Activated CD4-positive, alpha-beta memory T cell treated with anti-CD3 and anti-CD28 coated beads, Interleukin-2, amount 10 ng/mL, durations not matched to agents 7 days and 5 days (primary cell): Measurements from ENCODE around the gene COL20A1. TPM values are rescaled to one million over a fixed set of nuclear protein-coding genes. Genes with fewer than 3 reads are reported as not detected.

ENCODE experiments used
- CTCF ChIA-PET: fragments of 350-600 bp; sonication (Branson Sonifier 250); formaldehyde crosslinking; loops from one replicate; lab custom pipeline; 2021; ENCODE audit warnings: antibody characterized with exemption, inconsistent platforms; lab: Charles Lee
- POLR2A ChIA-PET: fragments of 350-600 bp; sonication (Branson Sonifier 250); formaldehyde crosslinking; loops from one replicate; lab custom pipeline; 2021; ENCODE audit warnings: antibody characterized with exemption; lab: Charles Lee
- DNase-seq: peaks from one replicate; pipeline ENCODE4 v3.0.0-alpha.2; 2020
- H3K27ac Mint-ChIP-seq: one replicate; pipeline ENCODE4 v1.8.0; 2021; ENCODE audit warnings: mild to moderate bottlenecking, mixed read lengths
- H3K27me3 Mint-ChIP-seq: one replicate; pipeline ENCODE4 v1.8.0; 2021; ENCODE audit warnings: mixed read lengths
- H3K36me3 Mint-ChIP-seq: one replicate; pipeline ENCODE4 v1.8.0; 2021; ENCODE audit warnings: low read depth, mixed read lengths
- H3K4me1 Mint-ChIP-seq: one replicate; pipeline ENCODE4 v1.8.0; 2021; ENCODE audit warnings: mixed read lengths
- H3K4me3 Mint-ChIP-seq: one replicate; pipeline ENCODE4 v1.8.0; 2021; ENCODE audit warnings: mild to moderate bottlenecking, mixed read lengths
- H3K9me3 Mint-ChIP-seq: one replicate; pipeline ENCODE4 v1.8.0; 2021; ENCODE audit warnings: mixed read lengths
- total RNA-seq, 2 experiments: library from RNA; stranded (reverse); gene quantifications; one replicate each; pipeline ENCODE4 v1.2.3, GENCODE V29; 2021

COL20A1 gene
- total RNA-seq, 2 experiments from 2014 or later, result not detected

GRCh38 chr20:63254606-63255384 is 38.2 kb upstream of the COL20A1 start:
- no peak for DNase-seq
- Mint-ChIP-seq H3K27me3 (peaks cover 36% of the 10 kb centered on the region), H3K27ac (no peak overlapping the region), H3K4me3 (no peak overlapping the region), H3K9me3 (no peaks in the 10 kb centered on the region), H3K36me3 (no peaks in the 10 kb centered on the region), H3K4me1 (peaks cover 3% of the 10 kb centered on the region)
- ChIA-PET CTCF (no interaction called here), POLR2A (no interaction called here)

DNA sequence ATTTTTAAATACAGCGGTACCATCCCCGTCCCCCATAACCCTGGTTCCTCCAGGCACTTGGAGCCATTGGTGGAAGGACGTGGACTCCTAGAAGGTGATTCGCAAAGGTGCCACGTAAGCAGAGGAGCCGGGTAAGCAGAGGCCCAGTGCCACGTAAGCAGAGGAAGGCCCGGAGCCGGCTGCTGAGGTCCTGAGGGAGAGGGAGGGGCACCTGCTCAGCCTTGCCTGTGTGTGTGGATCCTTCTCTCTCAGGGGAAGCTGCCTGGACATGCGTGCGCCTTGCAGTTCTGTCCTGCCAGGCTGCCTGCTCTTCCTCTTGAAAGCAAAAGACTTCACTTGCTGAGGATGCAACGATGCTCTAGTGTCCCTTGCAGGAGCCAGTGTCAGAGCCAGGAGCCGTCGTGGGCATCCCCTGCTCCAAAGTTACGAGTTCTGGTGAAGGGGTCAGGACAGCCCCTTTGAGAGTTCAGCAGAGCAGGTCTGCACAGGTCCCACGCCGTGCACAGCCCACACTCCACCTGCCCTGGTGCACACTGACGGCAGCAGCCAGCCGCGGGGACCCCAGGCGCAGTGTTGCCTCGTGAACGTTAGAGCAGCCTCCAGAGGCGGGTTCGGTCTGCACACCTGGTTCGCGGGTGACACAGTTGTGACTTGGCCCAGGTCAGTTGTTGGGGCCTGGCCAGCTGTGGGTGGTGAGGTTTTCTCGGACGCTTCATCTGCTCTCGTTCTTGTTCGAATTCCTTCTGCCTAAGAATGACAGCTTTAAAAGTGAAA is 36.9 kb upstream of the COL20A1 start:
- Mint-ChIP-seq H3K4me1 (peaks cover 3% of the 10 kb centered on the region), H3K4me3 (no peak overlapping the region), H3K27me3 (peaks cover 36% of the 10 kb centered on the region), H3K9me3 (no peaks in the 10 kb centered on the region), H3K27ac (no peak overlapping the region), H3K36me3 (no peaks in the 10 kb centered on the region)
- no peak for DNase-seq
- ChIA-PET POLR2A (no interaction called here), CTCF (interaction anchor here (1.5 kb wide), 1 partner anchor 32 kb away, joined by 5 read pairs; no protein-coding TSS in a partner anchor)

DNA sequence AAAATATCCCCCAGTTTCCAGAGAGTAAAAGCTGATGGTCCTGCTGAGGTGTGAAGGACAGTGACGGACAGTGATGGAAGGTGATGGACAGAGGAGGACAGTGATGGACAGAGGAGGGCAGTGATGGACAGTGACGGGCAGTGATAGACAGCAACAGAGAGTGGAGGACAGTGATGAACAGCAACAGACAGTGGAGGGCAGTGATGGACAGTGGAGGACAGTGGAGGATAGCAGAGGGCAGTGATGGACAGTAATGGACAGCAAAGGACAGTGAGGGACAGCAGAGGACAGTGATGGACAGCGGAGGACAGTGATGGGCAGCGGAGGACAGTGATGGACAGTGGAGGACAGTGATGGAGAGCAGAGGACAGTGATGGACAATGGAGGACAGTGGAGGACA is 36.0 kb upstream of the COL20A1 start:
- POLR2A ChIA-PET, result no interaction called here
- H3K4me3 Mint-ChIP-seq, result no peak overlapping the region

GRCh38 chr20:63257629-63258028 is 35.4 kb upstream of the COL20A1 start:
- Mint-ChIP-seq H3K27ac (no peak overlapping the region), H3K27me3 (peaks cover 31% of the 10 kb centered on the region), H3K9me3 (no peaks in the 10 kb centered on the region), H3K36me3 (no peaks in the 10 kb centered on the region), H3K4me3 (no peak overlapping the region), H3K4me1 (peaks cover 6% of the 10 kb centered on the region)
- ChIA-PET CTCF (no interaction called here), POLR2A (no interaction called here)
- DNase-seq, result no peak

More for the DNA sequence above, 36.0 kb upstream of the COL20A1 start:
- H3K4me1 Mint-ChIP-seq, result peaks cover 4% of the 10 kb centered on the region
- no peaks in the 10 kb centered on the region for H3K9me3 Mint-ChIP-seq
- H3K27ac Mint-ChIP-seq, result no peak overlapping the region
- H3K27me3 Mint-ChIP-seq, result peaks cover 36% of the 10 kb centered on the region
- H3K36me3 Mint-ChIP-seq, result no peaks in the 10 kb centered on the region
- DNase-seq, result no peak
- CTCF ChIA-PET, result interaction anchor here (1.5 kb wide), 1 partner anchor 33 kb away, joined by 5 read pairs; no protein-coding TSS in a partner anchor

GRCh38 chr20:63258781-63259180 is 34.2 kb upstream of the COL20A1 start:
- POLR2A ChIA-PET, result no interaction called here
- H3K27me3 Mint-ChIP-seq, result peaks cover 25% of the 10 kb centered on the region
- H3K4me3 Mint-ChIP-seq, result no peak overlapping the region
- CTCF ChIA-PET, result no interaction called here
- H3K27ac Mint-ChIP-seq, result no peak overlapping the region
- DNase-seq, result no peak
- peaks cover 3% of the 10 kb centered on the region for H3K4me1 Mint-ChIP-seq
- H3K36me3 Mint-ChIP-seq, result no peaks in the 10 kb centered on the region
- H3K9me3 Mint-ChIP-seq, result no peaks in the 10 kb centered on the region

GRCh38 chr20:63259734-63260460 is 33.1 kb upstream of the COL20A1 start:
- no peaks in the 10 kb centered on the region for H3K36me3 Mint-ChIP-seq
- H3K9me3 Mint-ChIP-seq, result no peaks in the 10 kb centered on the region
- no peak overlapping the region for H3K27ac Mint-ChIP-seq
- peaks cover 3% of the 10 kb centered on the region for H3K4me1 Mint-ChIP-seq
- CTCF ChIA-PET, result no interaction called here
- no peak for DNase-seq
- H3K4me3 Mint-ChIP-seq, result no peak overlapping the region
- peaks cover 25% of the 10 kb centered on the region for H3K27me3 Mint-ChIP-seq
- POLR2A ChIA-PET, result no interaction called here

DNA sequence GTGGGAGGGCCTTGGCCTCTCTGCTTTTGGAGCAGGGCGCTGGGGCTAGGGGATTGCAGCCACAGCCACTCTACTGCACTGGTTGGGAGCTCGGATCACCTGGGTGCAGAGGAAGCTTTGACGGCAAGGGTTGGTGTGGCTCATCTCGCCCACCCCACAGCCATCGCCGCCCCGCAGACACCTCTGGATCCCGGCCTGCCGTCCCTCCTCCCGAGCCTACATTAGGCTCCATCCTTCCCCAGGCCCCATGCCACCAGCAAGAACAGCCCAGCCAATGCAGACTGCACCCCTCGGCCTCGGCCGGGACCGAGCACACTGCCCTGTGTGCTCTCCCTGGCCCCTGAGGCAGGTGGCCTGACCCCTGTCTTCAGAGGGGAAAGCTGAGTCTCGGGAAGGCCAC is 32.5 kb upstream of the COL20A1 start:
- no peaks in the 10 kb centered on the region for H3K36me3 Mint-ChIP-seq
- peaks cover 18% of the 10 kb centered on the region for H3K27me3 Mint-ChIP-seq
- H3K27ac Mint-ChIP-seq, result no peak overlapping the region
- POLR2A ChIA-PET, result no interaction called here
- CTCF ChIA-PET, result interaction anchor here (0.9 kb wide), 1 partner anchor 37 kb away, joined by 3 read pairs; no protein-coding TSS in a partner anchor
- no peaks in the 10 kb centered on the region for H3K9me3 Mint-ChIP-seq
- no peak overlapping the region for H3K4me3 Mint-ChIP-seq
- DNase-seq, result no peak
- H3K4me1 Mint-ChIP-seq, result peaks cover 3% of the 10 kb centered on the region

DNA sequence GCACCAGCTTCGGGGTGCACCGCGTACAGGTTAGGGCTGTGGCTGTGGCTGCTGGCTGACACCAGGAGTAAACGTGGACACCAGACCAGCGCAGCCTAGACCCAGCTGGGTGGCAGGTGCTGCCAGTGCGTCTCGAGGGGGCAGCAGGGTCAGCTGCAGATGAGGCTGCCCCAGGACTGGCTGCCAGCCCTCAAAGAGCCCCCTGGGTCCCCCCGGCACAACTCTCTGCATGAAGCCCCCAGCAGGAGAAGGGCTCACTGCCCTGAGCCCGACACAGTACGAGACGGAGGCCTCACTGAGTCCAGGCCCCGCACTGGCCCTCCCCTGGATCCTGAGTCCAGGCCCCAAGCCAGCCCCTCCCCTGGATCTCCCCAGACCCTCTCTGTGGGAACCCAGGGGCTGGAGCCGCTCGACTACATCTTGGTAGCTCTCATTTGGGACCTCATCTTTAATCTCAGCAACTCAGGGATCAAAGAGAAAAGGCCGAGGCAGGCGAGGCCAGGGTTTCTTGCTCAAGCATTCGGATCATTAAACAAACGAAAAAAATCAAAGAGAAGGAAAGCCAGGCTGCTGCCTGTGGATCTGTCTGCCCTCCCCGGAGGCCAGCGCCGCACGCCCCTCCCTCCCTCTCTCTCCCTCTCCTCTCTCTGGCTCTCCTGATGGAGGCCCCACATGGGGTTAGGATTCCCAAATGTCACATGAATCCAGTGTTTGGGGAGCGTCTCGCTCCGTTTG is 31.8 kb upstream of the COL20A1 start:
- Mint-ChIP-seq H3K4me3 (no peak overlapping the region), H3K27ac (no peak overlapping the region), H3K9me3 (no peaks in the 10 kb centered on the region), H3K27me3 (peaks cover 14% of the 10 kb centered on the region), H3K4me1 (peaks cover 3% of the 10 kb centered on the region), H3K36me3 (no peaks in the 10 kb centered on the region)
- CTCF ChIA-PET, result interaction anchor here (0.9 kb wide), 1 partner anchor 38 kb away, joined by 3 read pairs; no protein-coding TSS in a partner anchor
- POLR2A ChIA-PET, result no interaction called here
- DNase-seq, result no peak

DNA sequence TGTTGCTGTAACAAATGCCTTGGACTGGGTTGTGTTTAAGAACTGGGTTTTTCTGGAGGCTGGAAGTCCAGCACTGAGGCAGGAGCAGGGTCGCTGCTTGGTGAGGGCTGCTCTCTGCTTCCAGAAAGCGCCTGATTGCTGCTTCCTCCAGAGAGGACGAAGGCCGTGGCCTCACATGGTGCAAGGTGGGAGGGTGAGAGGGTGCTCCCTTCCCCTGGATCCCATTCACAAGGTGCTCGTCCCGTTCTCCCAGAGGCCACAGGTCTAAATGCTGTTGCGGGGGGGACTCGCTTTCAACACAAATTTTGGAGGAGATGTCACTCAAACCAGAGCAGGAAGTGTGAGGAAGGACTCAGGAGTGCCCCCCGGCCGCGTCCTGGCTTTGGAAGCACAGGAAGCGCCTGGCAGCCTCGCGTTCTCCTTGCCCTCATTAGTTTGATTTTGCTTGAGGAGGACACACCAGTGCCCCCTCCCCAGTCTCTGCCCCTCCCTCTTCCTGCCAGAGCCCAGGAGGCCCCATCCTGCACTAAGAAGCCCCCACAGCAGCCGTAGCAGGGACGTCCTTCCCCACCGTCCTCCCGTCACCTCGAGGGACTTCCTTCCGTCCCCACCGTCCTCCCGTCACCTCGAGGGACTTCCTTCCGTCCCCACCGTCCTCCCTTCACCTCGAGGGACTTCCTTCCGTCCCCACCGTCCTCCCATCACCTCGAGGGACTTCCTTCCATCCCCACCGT is 31.0 kb upstream of the COL20A1 start:
- H3K4me3 Mint-ChIP-seq, result no peak overlapping the region
- POLR2A ChIA-PET, result no interaction called here
- no peaks in the 10 kb centered on the region for H3K9me3 Mint-ChIP-seq
- no peak overlapping the region for H3K27ac Mint-ChIP-seq
- no peaks in the 10 kb centered on the region for H3K36me3 Mint-ChIP-seq
- H3K4me1 Mint-ChIP-seq, result peaks cover 3% of the 10 kb centered on the region
- H3K27me3 Mint-ChIP-seq, result peaks cover 8% of the 10 kb centered on the region
- DNase-seq, result no peak
- CTCF ChIA-PET, result no interaction called here

- CTCF ChIA-PET, result no interaction called here
- Mint-ChIP-seq H3K4me3 (no peak overlapping the region), H3K36me3 (no peaks in the 10 kb centered on the region), H3K9me3 (no peaks in the 10 kb centered on the region), H3K4me1 (peaks cover 3% of the 10 kb centered on the region), H3K27me3 (peaks cover 9% of the 10 kb centered on the region), H3K27ac (no peak overlapping the region)
- POLR2A ChIA-PET, result no interaction called here
- no peak for DNase-seq
These were observed 30.1 kb upstream of the COL20A1 start for GRCh38 chr20:63262836-63263235.

GRCh38 chr20:63264000-63264399 is 29.0 kb upstream of the COL20A1 start:
- Mint-ChIP-seq H3K27ac (no peak overlapping the region), H3K4me3 (no peak overlapping the region), H3K9me3 (no peaks in the 10 kb centered on the region), H3K27me3 (peaks cover 9% of the 10 kb centered on the region), H3K4me1 (peaks cover 3% of the 10 kb centered on the region), H3K36me3 (no peaks in the 10 kb centered on the region)
- ChIA-PET CTCF (no interaction called here), POLR2A (no interaction called here)
- DNase-seq, result no peak

DNA sequence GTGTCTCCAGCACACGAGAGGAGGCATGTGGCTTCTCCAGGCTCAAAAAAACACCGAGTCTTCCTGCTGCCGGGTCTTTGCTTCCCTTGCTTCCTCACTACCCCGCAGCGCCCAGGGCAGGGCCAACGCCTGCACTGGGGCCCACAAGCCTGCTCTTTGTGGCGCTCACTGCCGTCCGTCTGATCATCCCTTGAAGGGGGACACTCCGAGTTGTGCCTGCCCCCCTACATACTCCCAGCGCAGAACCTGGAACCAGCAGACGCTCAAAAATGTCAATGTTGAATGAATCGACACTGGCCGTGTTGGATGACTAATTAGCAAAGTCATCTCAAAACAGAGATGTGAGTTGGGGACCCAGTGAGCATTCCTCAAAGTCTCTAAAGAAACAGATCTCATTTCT is 28.5 kb upstream of the COL20A1 start:
- Mint-ChIP-seq H3K9me3 (no peaks in the 10 kb centered on the region), H3K4me3 (no peak overlapping the region), H3K36me3 (no peaks in the 10 kb centered on the region), H3K27me3 (peaks cover 9% of the 10 kb centered on the region), H3K27ac (no peak overlapping the region), H3K4me1 (peaks cover 3% of the 10 kb centered on the region)
- no peak for DNase-seq
- CTCF ChIA-PET, result no interaction called here
- POLR2A ChIA-PET, result no interaction called here
